Chondrocyte (in vitro differentiated cells): ENCODE measurements around the gene ZNF804A. TPM values are rescaled to one million over a fixed set of nuclear protein-coding genes. Genes with fewer than 3 reads are reported as not detected.

ENCODE experiments used
- DNase-seq: peaks from one replicate; pipeline ENCODE4 v3.0.0; 2021; ENCODE audit warnings: mixed read lengths, low spot score
- H3K27ac Mint-ChIP-seq: one replicate; pipeline ENCODE4 v1.8.0; 2021; ENCODE audit warnings: mild to moderate bottlenecking, moderate library complexity, mixed read lengths; ENCODE audit not compliant: unreplicated experiment
- H3K27me3 Mint-ChIP-seq: 2 replicates; pipeline ENCODE4 v1.8.0; 2021; ENCODE audit warnings: low read depth, mixed read lengths
- H3K36me3 Mint-ChIP-seq: 2 replicates; pipeline ENCODE4 v1.8.0; 2021; ENCODE audit warnings: low read depth, mixed read lengths
- H3K4me1 Mint-ChIP-seq: 2 replicates; pipeline ENCODE4 v1.8.0; 2021; ENCODE audit warnings: low read depth, mild to moderate bottlenecking, mixed read lengths
- H3K4me3 Mint-ChIP-seq: one replicate; pipeline ENCODE4 v1.8.0; 2021; ENCODE audit warnings: mild to moderate bottlenecking, moderate library complexity, mixed read lengths; ENCODE audit not compliant: unreplicated experiment
- H3K9me3 Mint-ChIP-seq: 2 replicates; pipeline ENCODE4 v1.8.0; 2021; ENCODE audit warnings: low read depth, mixed read lengths
- CTCF ChIP-seq: fragments of 200-600 bp; sonication (generic); IDR thresholded peaks from 2 replicates; pipeline ENCODE4 v1.5.0; 2021; ENCODE audit warnings: antibody characterized with exemption, mild to moderate bottlenecking, moderate library complexity
- total RNA-seq: library from RNA; stranded (reverse); gene quantifications from 3 replicates; pipeline ENCODE4 v1.2.1, GENCODE V29; 2021

ZNF804A gene
- total RNA-seq, 1 donor from 2014 or later, result not detected

GRCh38 chr2:184890311-184890710 lies 292.0 kb downstream of the ZNF804A start:
- Mint-ChIP-seq H3K4me3 (no peak overlapping the region), H3K27me3 (no peaks in the 10 kb centered on the region), H3K9me3 (peaks cover 7% of the 10 kb centered on the region), H3K4me1 (peaks cover 3% of the 10 kb centered on the region), H3K36me3 (no peaks in the 10 kb centered on the region), H3K27ac (no peak overlapping the region)
- no peak for TF ChIP-seq CTCF
- DNase-seq, result no peak

GRCh38 chr2:184904991-184905390 lies 306.7 kb downstream of the ZNF804A start:
- DNase-seq, result no peak
- H3K27me3 Mint-ChIP-seq, result peaks cover 7% of the 10 kb centered on the region

GRCh38 chr2:184906160-184906559 lies 307.8 kb downstream of the ZNF804A start:
- H3K27ac Mint-ChIP-seq, result no peak overlapping the region
- peaks cover 3% of the 10 kb centered on the region for H3K9me3 Mint-ChIP-seq
- H3K4me1 Mint-ChIP-seq, result no peaks in the 10 kb centered on the region
- no peak for DNase-seq
- peaks cover 4% of the 10 kb centered on the region for H3K27me3 Mint-ChIP-seq
- H3K4me3 Mint-ChIP-seq, result no peak overlapping the region
- no peaks in the 10 kb centered on the region for H3K36me3 Mint-ChIP-seq
- no peak for TF ChIP-seq CTCF

More at GRCh38 chr2:184904991-184905390, 306.7 kb downstream of the ZNF804A start:
- Mint-ChIP-seq H3K36me3 (no peaks in the 10 kb centered on the region), H3K27ac (no peak overlapping the region), H3K9me3 (no peaks in the 10 kb centered on the region), H3K4me3 (no peak overlapping the region), H3K4me1 (no peaks in the 10 kb centered on the region)
- no peak for TF ChIP-seq CTCF

GRCh38 chr2:184906709-184907108 lies 308.4 kb downstream of the ZNF804A start:
- Mint-ChIP-seq H3K27me3 (peaks cover 4% of the 10 kb centered on the region), H3K27ac (no peak overlapping the region), H3K36me3 (no peaks in the 10 kb centered on the region), H3K4me3 (no peak overlapping the region), H3K9me3 (peaks cover 3% of the 10 kb centered on the region), H3K4me1 (no peaks in the 10 kb centered on the region)
- no peak for DNase-seq
- TF ChIP-seq CTCF, result no peak

DNA sequence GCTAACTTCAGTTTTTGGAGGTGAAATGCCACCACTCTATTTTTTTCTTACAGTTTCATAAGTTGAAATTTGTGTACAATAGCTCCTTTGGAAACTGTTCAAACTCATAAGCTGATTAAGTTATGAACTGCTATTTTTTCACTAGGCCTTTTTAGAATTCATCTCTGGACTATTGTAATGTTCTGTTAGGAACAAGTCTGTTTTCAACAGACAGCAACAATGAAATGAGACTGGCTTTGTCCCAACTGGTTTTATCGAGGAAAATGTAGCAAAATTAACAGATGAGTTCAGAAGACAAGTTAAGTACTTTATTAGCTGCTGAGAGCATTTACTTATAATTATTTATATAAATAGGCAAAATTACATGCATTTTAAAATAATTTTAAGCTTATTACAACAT lies 310.6 kb downstream of the ZNF804A start:
- no peak for DNase-seq
- H3K36me3 Mint-ChIP-seq, result no peaks in the 10 kb centered on the region
- H3K27me3 Mint-ChIP-seq, result peaks cover 4% of the 10 kb centered on the region
- TF ChIP-seq CTCF, result no peak
- no peak overlapping the region for H3K4me3 Mint-ChIP-seq
- no peak overlapping the region for H3K27ac Mint-ChIP-seq
- no peaks in the 10 kb centered on the region for H3K4me1 Mint-ChIP-seq
- H3K9me3 Mint-ChIP-seq, result peaks cover 7% of the 10 kb centered on the region
